Duodenal mucosa (tissue), 2 donors: ENCODE data around the gene RAMP1.

Experiments used
- H3K27ac ChIP-seq: one replicate; pipeline ENCODE4 v1.7.0; 2013; ENCODE audit warnings: low read depth, low read length
- H3K27me3 ChIP-seq, 2 donors: one replicate each; pipeline ENCODE4 v1.7.0; 2013; ENCODE audit warnings: low read length in 2 of 2, control low read depth in 1 of 2; ENCODE audit not compliant: insufficient read depth in 2 of 2, control insufficient read depth in 1 of 2
- H3K36me3 ChIP-seq, 2 donors: one replicate each; pipeline ENCODE4 v1.7.0; 2013; ENCODE audit warnings: low read length in 2 of 2, control low read depth in 1 of 2; ENCODE audit not compliant: insufficient read depth in 2 of 2, control insufficient read depth in 1 of 2
- H3K4me1 ChIP-seq, 2 donors: one replicate each; pipeline ENCODE4 v1.7.0; 2013; ENCODE audit warnings: low read length in 2 of 2, control low read depth in 1 of 2; ENCODE audit not compliant: insufficient read depth in 2 of 2, control insufficient read depth in 1 of 2
- H3K4me3 ChIP-seq, 2 donors: one replicate each; pipeline ENCODE4 v1.7.0; 2013; ENCODE audit warnings: low read length in 2 of 2, low read depth in 1 of 2
- H3K9ac ChIP-seq, 2 donors: one replicate each; pipeline ENCODE4 v1.7.0; 2013; ENCODE audit warnings: low read length in 2 of 2, low read depth in 1 of 2
- H3K9me3 ChIP-seq, 2 donors: one replicate each; pipeline ENCODE4 v1.7.0; 2013; ENCODE audit warnings: low read length in 2 of 2, control low read depth in 1 of 2; ENCODE audit not compliant: control insufficient read depth in 1 of 2

RAMP1 gene

GRCh38 chr2:237859533-237860272 lies at the start of gene RAMP1:
Gene RAMP1, plus strand, starts transcription at chr2:237859623. Its CDS starts 53 bp downstream, at chr2:237859676.
- Histone ChIP-seq H3K27me3 (peaks cover 5 to 6% of the 10 kb centered on the region in 2 donors), H3K9ac (peak within 1 kb of the TSS; percentile 54 to 81), H3K4me3 (peak within 1 kb of the TSS; percentile 73 to 83), H3K27ac (peak within 1 kb of the TSS; percentile 77), H3K4me1 (peaks cover 44 to 46% of the 10 kb centered on the region in 2 donors), H3K36me3 (no peaks in the 10 kb centered on the region), H3K9me3 (no peaks in the 10 kb centered on the region)

GRCh38 chr2:237815637-237816036 lies 43.8 kb upstream of the RAMP1 start:
- Histone ChIP-seq H3K27me3 (no peaks in the 10 kb centered on the region), H3K36me3 (no peaks in the 10 kb centered on the region), H3K9ac (no peak overlapping the region), H3K4me1 (no peaks in the 10 kb centered on the region), H3K9me3 (no peaks in the 10 kb centered on the region), H3K27ac (no peak overlapping the region), H3K4me3 (no peak overlapping the region)

DNA sequence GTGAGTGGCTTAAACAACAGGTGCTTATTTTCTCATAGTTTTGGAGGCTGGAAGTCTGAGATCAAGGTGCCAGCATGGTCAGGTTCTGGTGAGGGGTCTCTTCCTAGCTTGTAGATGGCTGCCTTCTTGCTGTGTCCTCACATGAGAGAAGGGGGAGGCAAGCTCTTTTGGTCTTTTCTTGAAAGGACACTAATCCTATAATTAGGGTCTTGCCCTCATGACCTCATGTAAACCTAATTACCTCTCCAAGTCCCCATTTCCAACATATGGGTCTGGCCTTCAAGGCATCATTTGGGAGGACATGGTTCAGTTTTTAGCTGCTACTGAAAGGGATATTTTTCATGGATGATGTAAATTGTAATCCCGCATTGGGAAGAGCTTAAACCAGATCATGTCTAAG lies 42.9 kb upstream of the RAMP1 start:
- no peak overlapping the region for H3K27ac ChIP-seq
- H3K36me3 ChIP-seq = no peaks in the 10 kb centered on the region
- no peaks in the 10 kb centered on the region for H3K4me1 ChIP-seq
- no peaks in the 10 kb centered on the region for H3K9me3 ChIP-seq
- H3K27me3 ChIP-seq = no peaks in the 10 kb centered on the region
- no peak overlapping the region for H3K4me3 ChIP-seq
- no peak overlapping the region for H3K9ac ChIP-seq

- Histone ChIP-seq H3K4me3 (no peak overlapping the region), H3K9me3 (no peaks in the 10 kb centered on the region), H3K27me3 (no peaks in the 10 kb centered on the region), H3K36me3 (no peaks in the 10 kb centered on the region), H3K4me1 (no peaks in the 10 kb centered on the region), H3K27ac (no peak overlapping the region), H3K9ac (no peak overlapping the region)
These were observed 41.4 kb upstream of the RAMP1 start for GRCh38 chr2:237818066-237818473.

GRCh38 chr2:237819231-237819630 lies 40.2 kb upstream of the RAMP1 start:
- Histone ChIP-seq H3K9ac (no peak overlapping the region), H3K27me3 (no peaks in the 10 kb centered on the region), H3K4me3 (no peak overlapping the region), H3K9me3 (no peaks in the 10 kb centered on the region), H3K36me3 (no peaks in the 10 kb centered on the region), H3K4me1 (no peaks in the 10 kb centered on the region), H3K27ac (no peak overlapping the region)

DNA sequence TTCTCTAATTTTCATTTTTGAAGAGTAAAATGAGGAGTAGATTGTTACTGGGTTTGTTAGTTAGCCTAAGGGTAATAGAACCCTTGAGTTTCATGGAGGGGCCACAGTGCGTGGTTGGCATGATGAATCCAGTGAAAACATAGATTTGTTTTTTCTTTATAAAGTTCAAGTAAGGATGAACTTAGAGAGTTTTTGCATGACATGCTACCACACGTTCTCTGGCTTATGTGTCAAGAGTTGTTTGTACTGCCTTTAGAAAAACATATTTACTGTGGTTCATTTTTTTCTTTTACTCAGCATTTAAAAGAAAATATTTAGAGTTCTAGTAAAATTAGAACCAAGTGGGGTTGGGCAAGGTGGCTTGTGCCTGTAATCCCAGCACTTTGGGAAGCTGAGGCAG lies 39.0 kb upstream of the RAMP1 start:
- Histone ChIP-seq H3K4me3 (no peak overlapping the region), H3K4me1 (no peaks in the 10 kb centered on the region), H3K9ac (no peak overlapping the region), H3K27me3 (no peaks in the 10 kb centered on the region), H3K9me3 (no peaks in the 10 kb centered on the region), H3K27ac (no peak overlapping the region), H3K36me3 (no peaks in the 10 kb centered on the region)

GRCh38 chr2:237823544-237823943 lies 35.9 kb upstream of the RAMP1 start:
- Histone ChIP-seq H3K4me1 (peaks cover 0 to 4% of the 10 kb centered on the region in 2 donors), H3K4me3 (no peak overlapping the region), H3K9ac (no peak overlapping the region), H3K27ac (no peak overlapping the region), H3K36me3 (no peaks in the 10 kb centered on the region), H3K9me3 (no peaks in the 10 kb centered on the region), H3K27me3 (no peaks in the 10 kb centered on the region)

DNA sequence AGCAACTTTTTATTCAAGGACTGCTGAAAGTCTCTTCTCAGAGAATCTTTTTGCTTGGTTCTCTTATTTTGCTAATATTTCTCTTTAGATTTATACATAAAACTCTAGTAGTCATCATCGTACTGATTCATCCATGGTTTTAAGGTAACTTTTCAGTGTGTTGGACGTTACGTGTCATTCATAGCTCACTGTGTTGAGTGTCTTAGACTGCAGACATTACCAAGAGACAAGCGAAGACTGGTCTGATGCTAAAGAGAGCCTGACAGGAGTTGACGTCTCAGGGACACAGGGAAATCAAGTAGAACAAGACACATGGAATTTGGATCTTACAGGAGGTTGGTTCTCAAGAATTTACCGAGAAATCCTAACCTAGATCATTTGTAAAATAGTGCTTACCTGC lies 35.3 kb upstream of the RAMP1 start:
- H3K4me3 ChIP-seq = no peak overlapping the region
- H3K27me3 ChIP-seq = no peaks in the 10 kb centered on the region
- H3K27ac ChIP-seq = no peak overlapping the region
- H3K9ac ChIP-seq = no peak overlapping the region
- H3K4me1 ChIP-seq = peaks cover 0 to 4% of the 10 kb centered on the region in 2 donors
- no peaks in the 10 kb centered on the region for H3K9me3 ChIP-seq
- no peaks in the 10 kb centered on the region for H3K36me3 ChIP-seq

DNA sequence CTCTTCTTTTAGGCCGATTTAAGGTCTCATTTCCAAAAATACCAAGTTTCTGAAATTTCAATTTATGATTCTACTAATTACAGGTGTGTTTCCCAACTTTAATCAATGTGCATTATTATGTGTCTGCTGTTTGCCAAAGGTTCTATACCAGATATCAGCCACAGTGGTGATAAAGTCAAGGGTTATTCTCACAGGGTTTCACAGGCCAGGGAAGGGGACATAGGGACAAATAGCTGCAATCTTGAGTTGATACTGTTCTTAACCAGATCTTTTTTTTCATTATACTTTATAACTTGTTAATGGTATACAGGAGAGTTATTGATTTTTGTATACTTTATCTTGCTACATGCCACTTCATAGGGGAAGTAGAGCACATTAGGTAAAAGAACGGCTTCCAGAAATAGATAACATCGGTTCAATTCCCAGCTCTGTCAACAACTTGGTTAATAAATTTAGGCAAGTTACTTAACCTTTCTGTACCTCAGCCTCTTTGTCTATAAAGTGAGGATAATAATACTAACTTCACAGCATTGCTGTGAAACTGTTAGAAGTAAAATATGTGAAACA lies 31.9 kb upstream of the RAMP1 start:
- peaks cover 0 to 4% of the 10 kb centered on the region in 2 donors for H3K4me1 ChIP-seq
- no peaks in the 10 kb centered on the region for H3K27me3 ChIP-seq
- H3K27ac ChIP-seq = no peak overlapping the region
- no peak overlapping the region for H3K9ac ChIP-seq
- no peaks in the 10 kb centered on the region for H3K9me3 ChIP-seq
- no peak overlapping the region for H3K4me3 ChIP-seq
- H3K36me3 ChIP-seq = no peaks in the 10 kb centered on the region

DNA sequence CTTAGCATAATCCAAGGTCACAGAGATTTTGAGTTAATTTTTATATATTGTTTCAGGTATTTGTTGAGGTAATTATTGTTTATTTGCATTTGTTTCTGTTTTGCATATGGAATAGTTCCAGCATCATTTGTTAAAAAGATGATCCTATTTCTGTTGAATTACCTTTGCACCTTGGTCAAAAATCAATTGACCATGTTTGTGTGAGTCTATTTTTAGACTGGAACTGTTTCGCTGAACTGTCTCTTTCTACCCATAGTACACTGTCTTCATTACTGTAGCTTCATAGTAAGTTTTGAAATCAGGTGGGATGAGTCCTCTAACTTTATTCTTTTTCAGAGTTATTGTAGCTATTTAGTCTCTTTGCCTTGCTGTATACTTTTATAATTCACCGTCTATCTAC lies 28.9 kb upstream of the RAMP1 start:
- no peak overlapping the region for H3K27ac ChIP-seq
- no peaks in the 10 kb centered on the region for H3K9me3 ChIP-seq
- peaks cover 0 to 4% of the 10 kb centered on the region in 2 donors for H3K4me1 ChIP-seq
- no peaks in the 10 kb centered on the region for H3K27me3 ChIP-seq
- H3K36me3 ChIP-seq = no peaks in the 10 kb centered on the region
- no peak overlapping the region for H3K9ac ChIP-seq
- H3K4me3 ChIP-seq = no peak overlapping the region
